SK-N-MC (cell line): ENCODE measurements around the gene COPS7A.
A peak's percentile ranks its signal among the peaks of the same experiment; 100 is the strongest.
"Not testable (repeated sequence)": the region's sequence is repeated elsewhere in the genome, so short reads cannot be mapped to it uniquely, and the experiment has no call there.

Experiments
- DNase-seq: peaks from one replicate; pipeline ENCODE4 v3.0.0-alpha.2; 2011; ENCODE audit warnings: low read depth, low spot score
- H3K27ac ChIP-seq: fragments of 200-600 bp; sonication (generic); 2 replicates; pipeline ENCODE4 v1.5.1; 2016; ENCODE audit warnings: mixed run types
- H3K36me3 ChIP-seq: fragments of 200-600 bp; sonication (generic); 2 replicates; pipeline ENCODE4 v1.6.1; 2017; ENCODE audit warnings: antibody characterized with exemption, low read length, mixed read lengths; ENCODE audit not compliant: insufficient read depth
- H3K4me3 ChIP-seq: fragments of 200-600 bp; sonication (generic); 2 replicates; pipeline ENCODE4 v1.5.1; 2016
- H3K9ac ChIP-seq: fragments of 200-600 bp; sonication (generic); 2 replicates; pipeline ENCODE4 v1.8.0; 2017; ENCODE audit warnings: mixed run types, mixed read lengths; ENCODE audit not compliant: insufficient read length
- H3K9me3 ChIP-seq: fragments of 200-600 bp; sonication (generic); 2 replicates; pipeline ENCODE4 v1.6.1; 2017; ENCODE audit warnings: low read depth, mild to moderate bottlenecking, antibody characterized with exemption, low read length, moderate library complexity, mixed read lengths
- EZH2 ChIP-seq: fragments of 200-600 bp; sonication (generic); IDR thresholded peaks from one replicate; pipeline ENCODE4 v1.6.1; 2017; ENCODE audit warnings: antibody characterized with exemption
- FOXP2 ChIP-seq: optimal IDR thresholded peaks from 2 replicates; pipeline ENCODE3; 2011; ENCODE audit warnings: mild to moderate bottlenecking, moderate library complexity; ENCODE audit not compliant: insufficient read depth; ENCODE audit errors: extremely low read length, control extremely low read depth
- POLR2AphosphoS5 ChIP-seq: IDR thresholded peaks from 2 replicates; pipeline ENCODE4 v1.6.1; 2012; ENCODE audit warnings: mild to moderate bottlenecking, low read depth, low read length, borderline replicate concordance

COPS7A gene

GRCh38 chr12:6742834-6743233, 19.0 kb downstream of the COPS7A start:
- Histone ChIP-seq H3K9ac (no peak overlapping the region), H3K9me3 (no peaks in the 10 kb centered on the region), H3K4me3 (no peak overlapping the region), H3K27ac (no peak overlapping the region), H3K36me3 (peaks cover 18% of the 10 kb centered on the region)
- no peak for DNase-seq
- TF ChIP-seq FOXP2 = no peak
- no peak for TF ChIP-seq EZH2
- no peak for TF ChIP-seq POLR2AphosphoS5

- H3K9me3 ChIP-seq, H3K4me3 ChIP-seq, H3K9ac ChIP-seq, H3K27ac ChIP-seq, DNase-seq: not testable (repeated sequence)
- peaks cover 22% of the 10 kb centered on the region for H3K36me3 ChIP-seq
Observed at GRCh38 chr12:6743300-6743699, 19.5 kb downstream of the COPS7A start.

DNA sequence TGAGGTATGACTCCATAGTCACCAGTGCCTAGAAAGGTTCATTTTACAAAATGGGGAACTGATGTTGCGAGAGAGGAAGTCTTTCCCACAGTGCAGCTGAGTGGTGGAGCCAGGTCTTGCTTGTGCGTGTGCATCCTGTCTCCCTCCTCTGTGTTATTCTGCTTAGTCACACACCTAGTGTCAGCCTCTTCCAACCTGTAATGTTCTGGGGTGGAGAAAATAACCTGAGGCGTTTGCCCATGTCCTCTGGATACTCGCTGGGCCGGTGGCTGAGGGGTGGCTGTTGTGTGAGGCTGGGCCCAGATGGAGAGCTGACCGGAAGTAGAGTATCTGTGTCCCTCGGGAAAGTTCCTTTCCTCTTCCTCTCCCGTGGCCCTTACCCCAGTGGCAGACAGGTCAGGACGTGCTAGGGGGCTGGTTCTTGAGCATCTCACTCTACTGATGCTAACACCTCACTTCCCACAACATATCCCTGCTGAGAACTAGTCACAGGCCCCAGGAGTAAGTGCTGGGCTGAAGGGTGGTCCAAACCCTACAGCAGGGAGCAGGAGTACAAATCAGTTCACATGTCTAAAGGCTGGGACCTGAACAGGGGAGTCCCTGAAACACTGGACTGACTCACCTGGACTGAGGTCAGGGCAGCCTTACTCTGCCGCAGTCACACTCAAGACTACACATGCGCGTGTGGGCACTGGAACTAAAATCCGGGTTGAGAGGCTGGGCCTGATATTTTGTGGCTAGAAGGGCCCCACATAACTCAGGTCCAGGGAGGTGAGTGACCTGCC, 22.1 kb downstream of the COPS7A start:
- H3K9ac ChIP-seq = no peak overlapping the region
- no peak overlapping the region for H3K27ac ChIP-seq
- DNase-seq = no peak
- TF ChIP-seq POLR2AphosphoS5 (no peak), EZH2 (no peak), FOXP2 (no peak)
- H3K36me3 ChIP-seq = peaks cover 49% of the 10 kb centered on the region
- no peaks in the 10 kb centered on the region for H3K9me3 ChIP-seq
- no peak overlapping the region for H3K4me3 ChIP-seq

DNA sequence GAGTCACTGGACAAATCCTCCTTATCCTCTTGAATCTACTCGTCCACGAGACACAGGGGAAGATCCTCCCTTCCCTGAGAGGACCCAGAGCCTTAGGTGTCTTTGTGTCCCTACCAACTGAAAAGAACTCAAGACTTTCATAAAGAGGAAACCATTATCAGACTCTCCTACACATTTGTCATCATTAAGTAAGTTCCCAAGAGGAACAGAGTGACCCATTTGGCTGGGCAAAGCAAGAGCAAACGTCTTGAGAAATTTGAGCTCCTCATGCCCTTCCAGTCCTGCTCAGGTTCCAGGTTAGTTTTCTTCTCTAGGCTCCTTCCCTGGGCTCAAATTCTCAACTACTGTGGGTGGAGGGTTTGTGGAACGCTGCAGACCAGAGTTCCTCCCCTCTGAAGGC, 23.4 kb downstream of the COPS7A start:
- Histone ChIP-seq H3K4me3 (no peak overlapping the region), H3K36me3 (peaks cover 60% of the 10 kb centered on the region), H3K9ac (no peak overlapping the region), H3K9me3 (no peaks in the 10 kb centered on the region), H3K27ac (peak overlapping the region; percentile 54; the same call in 1 of the 2 replicates)
- DNase-seq = no peak
- TF ChIP-seq EZH2 (no peak), POLR2AphosphoS5 (no peak), FOXP2 (no peak)

- no peak overlapping the region for H3K4me3 ChIP-seq
- no peak for DNase-seq
- H3K36me3 ChIP-seq = peaks cover 60% of the 10 kb centered on the region
- H3K9me3 ChIP-seq = no peaks in the 10 kb centered on the region
- H3K9ac ChIP-seq = no peak overlapping the region
- no peak overlapping the region for H3K27ac ChIP-seq
- no peak for TF ChIP-seq EZH2
- no peak for TF ChIP-seq POLR2AphosphoS5
- TF ChIP-seq FOXP2 = no peak
Observed at GRCh38 chr12:6748761-6749160, 24.9 kb downstream of the COPS7A start.

DNA sequence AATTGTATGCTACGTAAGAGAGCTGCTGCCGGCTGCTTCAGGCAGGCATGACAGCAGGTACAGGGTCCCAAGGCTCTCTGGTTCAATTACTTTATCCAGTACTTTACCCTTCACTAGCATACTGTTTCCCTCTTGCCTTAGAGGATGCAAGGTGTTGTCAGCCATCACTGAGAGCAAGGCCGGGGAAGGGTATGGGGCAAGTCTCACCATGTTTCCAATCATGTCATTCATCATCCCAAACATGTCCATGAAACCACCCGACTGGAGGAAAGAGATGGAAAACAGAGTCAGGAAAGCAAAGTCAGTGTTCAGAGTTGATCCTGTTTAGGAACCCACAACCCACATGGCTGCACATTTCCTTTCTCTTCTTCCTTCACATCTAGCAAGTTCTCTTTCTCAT, 26.7 kb downstream of the COPS7A start:
- no peak for DNase-seq
- Histone ChIP-seq H3K9ac (no peak overlapping the region), H3K9me3 (no peaks in the 10 kb centered on the region), H3K36me3 (peaks cover 60% of the 10 kb centered on the region), H3K4me3 (no peak overlapping the region), H3K27ac (no peak overlapping the region)
- TF ChIP-seq FOXP2 = no peak
- no peak for TF ChIP-seq EZH2
- TF ChIP-seq POLR2AphosphoS5 = no peak

DNA sequence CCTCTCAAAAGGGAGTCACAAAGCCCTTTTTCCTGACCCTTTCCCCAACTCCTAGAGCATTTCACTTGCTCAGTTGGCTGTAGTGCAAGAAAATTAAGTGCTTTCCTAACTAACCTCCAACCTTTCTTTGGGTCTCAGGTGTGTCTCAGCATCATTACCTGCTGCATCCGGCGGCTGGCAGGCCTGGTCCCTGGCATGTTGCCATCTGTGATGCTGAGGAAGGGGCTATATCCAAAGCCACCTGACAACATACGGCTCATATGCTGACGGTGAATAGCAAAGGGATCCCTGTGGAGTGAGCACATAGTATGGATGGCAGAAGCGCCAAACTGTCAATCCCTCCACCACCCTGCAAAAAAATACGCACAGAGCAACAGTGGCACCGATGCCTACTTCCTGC, 27.9 kb downstream of the COPS7A start:
- TF ChIP-seq POLR2AphosphoS5 (no peak), FOXP2 (no peak), EZH2 (no peak)
- DNase-seq = no peak
- Histone ChIP-seq H3K4me3 (peak overlapping the region; percentile 99), H3K27ac (no peak overlapping the region), H3K9me3 (no peaks in the 10 kb centered on the region), H3K36me3 (peaks cover 53% of the 10 kb centered on the region), H3K9ac (peak overlapping the region; percentile 99)

DNA sequence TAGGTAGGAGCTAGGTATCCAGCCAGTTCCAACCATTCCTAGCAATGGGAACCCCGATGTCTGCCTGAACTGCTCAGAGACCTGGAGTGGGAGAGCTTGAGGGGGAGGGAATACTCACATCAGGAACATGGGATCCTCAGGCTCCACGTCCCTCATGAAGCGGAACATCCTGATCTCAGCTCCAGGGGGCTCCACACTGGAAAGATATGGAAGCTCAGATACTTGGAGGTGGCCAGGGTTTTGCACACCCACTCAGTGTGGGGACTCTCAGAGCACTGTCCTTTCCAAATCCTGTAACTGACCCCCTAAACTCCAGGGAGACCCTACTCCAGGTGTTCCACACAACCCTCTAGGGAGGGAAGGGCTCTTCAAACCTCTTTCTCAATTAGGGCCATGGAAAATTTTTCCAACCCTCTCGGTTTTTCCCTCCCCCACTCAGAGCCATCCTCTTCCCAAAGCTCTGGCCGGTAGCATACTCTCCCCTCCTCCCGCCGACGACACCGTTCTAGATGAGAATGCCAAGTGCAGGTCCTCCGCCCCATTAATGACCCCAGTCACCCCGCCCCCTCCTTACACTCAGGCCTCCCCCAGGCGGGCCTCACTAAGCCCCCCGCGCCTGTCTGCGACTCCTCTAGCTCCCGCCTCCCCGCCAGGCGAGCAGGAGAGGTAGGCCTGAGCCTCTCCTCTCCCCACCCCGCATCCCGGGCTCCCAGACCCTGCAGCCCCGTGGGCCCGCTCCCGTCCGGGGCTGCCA, 28.5 kb downstream of the COPS7A start:
- DNase-seq = no peak
- H3K4me3 ChIP-seq = peak overlapping the region; percentile 99
- peaks cover 47% of the 10 kb centered on the region for H3K36me3 ChIP-seq
- no peak for TF ChIP-seq FOXP2
- TF ChIP-seq POLR2AphosphoS5 = no peak
- no peak for TF ChIP-seq EZH2
- no peaks in the 10 kb centered on the region for H3K9me3 ChIP-seq
- peak overlapping the region; percentile 99 for H3K27ac ChIP-seq
- peak overlapping the region; percentile 99 for H3K9ac ChIP-seq
